COLO668 (cell line): ENCODE measurements around the gene ZNF606.
A peak's percentile ranks its signal among the peaks of the same experiment; 100 is the strongest.

Source experiments
- DNase-seq: peaks from one replicate; lab custom pipeline; 2025; ENCODE audit not compliant: unreplicated experiment; lab: John Stamatoyannopoulos, UW

The ZNF606 gene

DNA sequence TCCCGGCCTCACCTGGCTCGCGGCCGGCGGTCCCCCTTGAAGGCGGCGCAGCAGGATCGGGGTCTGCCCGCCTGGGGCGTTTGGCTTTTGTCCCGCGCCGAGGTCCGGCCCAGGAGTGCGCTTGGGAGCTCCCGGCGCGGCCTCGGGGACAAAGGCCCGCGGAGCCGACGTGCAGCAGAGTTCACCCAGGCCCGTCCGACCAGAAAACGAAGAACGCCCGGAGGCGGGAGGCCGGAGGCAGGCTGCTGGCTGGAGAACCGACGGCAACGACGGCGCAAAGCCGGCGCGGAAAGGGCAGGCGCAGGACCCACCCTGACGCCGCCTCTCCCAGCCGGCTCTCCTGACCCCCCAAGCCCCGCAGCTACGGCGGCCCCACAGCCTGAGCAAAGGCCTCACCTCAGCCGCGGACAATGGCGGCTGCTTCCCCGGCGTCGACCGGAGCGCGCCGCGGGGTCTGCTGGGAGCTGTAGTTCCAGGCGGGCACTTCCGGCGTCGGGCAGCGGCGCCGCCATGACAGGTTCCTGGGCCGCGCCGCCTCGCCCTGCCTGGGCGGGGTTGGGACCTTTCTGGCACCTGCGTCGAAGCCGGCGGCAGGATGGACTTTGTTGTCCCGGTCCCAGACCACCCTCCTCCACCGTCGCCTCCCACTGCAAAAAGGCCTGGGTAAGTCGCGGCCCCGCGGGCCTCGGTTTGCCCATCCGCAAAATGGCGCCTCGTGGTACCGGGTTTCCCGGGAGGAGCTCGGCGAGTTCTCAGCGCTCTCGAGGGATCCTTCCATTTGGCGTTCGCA, at the start of gene ZNF606:
TSS of gene ZNF606 (minus strand) at position 437 of the 790 bp plus-strand sequence. CDS start 1,501 bp downstream, outside the sequence.
- peak; percentile 94 for DNase-seq

DNA sequence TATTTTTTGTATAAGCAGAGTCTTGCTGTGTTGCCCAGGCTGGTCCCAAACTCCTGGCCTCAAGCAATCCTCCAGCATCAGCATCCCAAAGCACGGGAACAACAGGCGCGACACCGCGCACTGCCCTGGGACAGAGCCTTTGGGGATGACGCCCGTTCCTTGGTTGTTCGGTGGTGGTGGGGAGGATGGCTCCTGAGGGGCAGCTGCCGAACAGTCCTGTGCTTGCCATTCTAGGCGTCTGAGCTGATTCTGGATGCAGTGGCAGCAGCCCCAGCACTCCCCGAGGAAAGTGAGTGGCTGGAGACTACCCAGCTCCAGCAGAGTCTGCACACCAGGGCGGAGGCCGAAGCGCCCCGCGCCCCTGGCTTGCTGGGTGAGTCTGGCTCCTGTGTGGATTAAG, 49.6 kb upstream of the ZNF606 start:
- no peak for DNase-seq

DNA sequence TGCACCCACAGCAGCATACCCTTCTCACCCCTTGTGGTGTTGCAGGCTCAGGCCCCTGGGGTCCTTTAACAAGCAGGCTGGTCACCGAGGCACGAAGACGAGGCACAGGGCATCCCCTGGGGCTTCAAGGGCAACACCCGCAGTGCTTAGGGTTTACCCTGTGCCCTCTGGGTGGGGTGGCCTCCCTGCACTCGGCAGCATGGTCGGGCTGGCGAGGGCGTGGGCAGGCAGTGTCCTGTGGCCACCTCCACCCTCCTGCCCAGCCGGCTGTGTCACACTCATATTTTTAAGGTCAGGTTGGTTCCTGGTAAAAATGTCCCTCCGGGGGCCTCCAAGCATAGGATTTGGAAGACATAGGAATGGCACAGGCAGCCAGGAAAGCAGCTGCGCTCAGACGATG, 45.1 kb upstream of the ZNF606 start:
- no peak for DNase-seq

DNA sequence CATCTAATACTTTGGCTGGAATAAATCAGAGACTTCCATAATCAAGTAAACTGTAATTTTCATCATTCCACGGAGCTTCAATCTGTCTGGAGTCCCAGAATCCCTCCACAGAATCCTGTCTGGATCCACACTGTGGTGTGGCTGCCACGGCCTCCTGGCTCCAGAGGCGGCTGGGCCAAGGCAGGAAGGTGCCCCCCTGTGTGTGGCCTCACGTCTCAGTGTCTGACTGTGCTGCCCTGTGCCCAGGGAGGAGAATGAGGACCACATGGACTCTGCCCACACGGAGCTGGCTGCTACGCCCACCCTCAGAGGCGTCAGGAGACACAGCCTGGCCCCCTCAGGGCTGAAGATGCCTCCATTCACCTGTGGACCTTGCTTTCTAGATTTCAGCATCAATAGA, 44.2 kb upstream of the ZNF606 start:
- no peak for DNase-seq

DNA sequence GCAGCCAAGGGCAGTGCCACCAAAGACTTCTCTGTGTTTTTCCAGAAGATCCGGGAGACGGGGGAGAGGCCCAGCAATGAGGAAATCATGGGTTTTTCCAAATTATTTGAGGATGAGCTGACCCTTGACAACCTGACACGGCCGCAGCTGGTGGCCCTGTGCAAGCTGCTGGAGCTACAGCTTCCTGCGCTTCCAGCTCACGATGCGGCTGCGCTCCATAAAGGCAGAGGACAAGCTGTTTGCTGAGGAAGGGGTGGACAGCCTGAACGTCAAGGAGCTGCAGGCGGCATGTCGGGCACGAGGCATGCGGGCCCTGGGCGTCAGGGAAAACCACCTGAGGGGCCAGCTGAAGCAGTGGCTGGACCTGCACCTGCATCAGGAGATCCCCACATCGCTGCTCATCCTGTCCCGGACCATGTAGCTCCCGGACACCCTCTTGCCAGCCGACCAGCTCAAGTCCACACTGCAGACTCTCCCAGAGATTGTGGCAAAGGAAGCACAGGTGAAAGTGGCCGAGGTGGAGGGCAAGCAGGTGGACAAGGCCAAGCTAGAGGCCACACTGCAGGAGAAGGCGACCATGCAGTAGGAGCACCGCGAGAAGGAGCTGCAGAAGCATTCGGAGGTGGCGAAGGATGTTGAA, 42.9 kb upstream of the ZNF606 start:
- DNase-seq: no peak

DNA sequence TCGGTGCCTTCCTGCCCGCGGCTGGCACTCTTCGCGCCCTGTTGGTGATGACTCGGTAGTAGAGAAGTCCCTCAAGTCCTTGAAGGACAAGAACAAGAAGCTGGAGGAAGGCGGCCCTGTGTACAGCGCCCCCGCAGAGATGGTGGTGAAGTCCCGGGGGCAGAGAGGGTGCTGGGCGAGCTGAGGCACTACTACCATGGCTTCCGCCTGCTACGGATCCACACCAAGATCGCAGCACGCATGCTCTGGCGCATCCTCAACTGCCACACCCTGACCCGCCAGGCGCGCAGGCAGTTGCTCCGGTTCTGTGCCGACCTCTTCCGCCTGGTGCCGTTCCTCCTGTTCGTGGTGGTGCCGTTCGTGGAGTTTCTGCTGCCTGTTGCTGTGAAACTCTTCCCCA, 42.3 kb upstream of the ZNF606 start:
- DNase-seq: no peak

GRCh38 chr19:58044391-58044790, 41.8 kb upstream of the ZNF606 start:
- no peak for DNase-seq

- no peak for DNase-seq
Observed at GRCh38 chr19:58042495-58043340, 40.1 kb upstream of the ZNF606 start.

GRCh38 chr19:58040751-58041525, 38.3 kb upstream of the ZNF606 start:
- no peak for DNase-seq

DNA sequence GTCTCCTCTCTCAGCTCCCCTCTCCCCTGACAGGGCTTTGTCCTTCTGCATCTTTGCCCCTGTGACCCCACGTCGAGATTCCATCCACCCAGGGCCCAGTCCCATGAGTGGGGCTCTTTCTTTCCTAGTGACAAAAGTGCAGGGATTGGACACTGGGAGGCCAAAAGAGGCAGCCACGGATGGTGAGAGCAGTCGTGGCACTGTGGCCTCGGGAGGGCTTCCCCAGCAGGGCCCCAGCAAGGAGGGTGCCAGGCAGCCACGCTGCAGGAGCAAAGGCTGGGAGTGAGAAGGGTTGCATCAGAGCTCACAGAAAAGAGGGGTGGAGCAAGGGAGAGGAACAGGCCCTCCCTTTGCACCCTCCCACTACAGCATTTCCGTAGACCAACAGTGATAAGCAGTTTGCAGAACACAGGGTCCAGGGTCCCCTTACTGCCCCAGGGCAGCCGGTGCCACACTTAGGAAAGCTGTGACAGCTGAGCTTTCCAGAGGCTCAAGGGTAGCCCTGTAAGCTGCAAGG, 36.1 kb upstream of the ZNF606 start:
- DNase-seq: no peak

- DNase-seq: peak; percentile 39
Observed at GRCh38 chr19:58037927-58038687, 35.5 kb upstream of the ZNF606 start.

- no peak for DNase-seq
Observed at GRCh38 chr19:58035863-58036262, 33.2 kb upstream of the ZNF606 start.

DNA sequence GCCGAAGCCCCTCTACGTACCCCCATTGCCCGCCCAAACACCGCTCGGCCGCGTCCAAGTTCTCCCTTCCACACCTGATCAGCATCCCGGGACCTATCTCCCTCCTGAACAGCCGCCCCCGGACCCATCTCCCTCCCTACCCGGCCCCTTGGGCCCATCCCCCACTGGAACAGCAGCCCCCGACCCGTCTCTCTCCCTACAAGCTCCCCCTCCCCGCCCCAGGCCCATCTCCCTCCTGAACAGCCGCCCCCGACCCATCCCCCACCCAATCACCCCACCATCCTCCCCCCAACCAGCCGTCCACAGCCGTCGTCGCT, 31.8 kb upstream of the ZNF606 start:
- no peak for DNase-seq

- peak; percentile 89 for DNase-seq
Observed at GRCh38 chr19:58033741-58034476, 31.3 kb upstream of the ZNF606 start, which contains the start of gene ZSCAN1. Gene ZSCAN1, plus strand, starts transcription at chr19:58034025. Its CDS starts 3,812 bp downstream, at chr19:58037837.

DNA sequence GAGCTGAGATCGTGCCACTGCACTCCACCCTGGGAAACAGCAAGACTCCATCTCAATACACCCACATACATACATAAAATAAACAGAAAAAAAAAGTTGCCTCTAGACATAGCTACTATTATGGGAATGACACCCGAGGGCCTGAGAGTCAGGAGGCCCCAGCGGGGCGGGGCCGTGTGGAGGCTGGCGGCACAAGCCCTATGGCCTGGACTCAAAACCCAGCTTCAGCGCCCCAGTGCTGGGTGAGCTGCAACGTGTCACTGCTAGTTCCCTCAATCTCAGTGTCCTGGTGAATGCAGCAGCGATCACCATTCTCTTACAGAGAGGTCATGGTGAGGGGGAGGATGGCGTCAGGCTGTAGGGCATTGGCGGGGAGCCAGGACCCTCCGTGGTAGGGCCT, 22.0 kb upstream of the ZNF606 start:
- DNase-seq: no peak

- DNase-seq: no peak
Observed at GRCh38 chr19:58022283-58022660, 19.7 kb upstream of the ZNF606 start.

DNA sequence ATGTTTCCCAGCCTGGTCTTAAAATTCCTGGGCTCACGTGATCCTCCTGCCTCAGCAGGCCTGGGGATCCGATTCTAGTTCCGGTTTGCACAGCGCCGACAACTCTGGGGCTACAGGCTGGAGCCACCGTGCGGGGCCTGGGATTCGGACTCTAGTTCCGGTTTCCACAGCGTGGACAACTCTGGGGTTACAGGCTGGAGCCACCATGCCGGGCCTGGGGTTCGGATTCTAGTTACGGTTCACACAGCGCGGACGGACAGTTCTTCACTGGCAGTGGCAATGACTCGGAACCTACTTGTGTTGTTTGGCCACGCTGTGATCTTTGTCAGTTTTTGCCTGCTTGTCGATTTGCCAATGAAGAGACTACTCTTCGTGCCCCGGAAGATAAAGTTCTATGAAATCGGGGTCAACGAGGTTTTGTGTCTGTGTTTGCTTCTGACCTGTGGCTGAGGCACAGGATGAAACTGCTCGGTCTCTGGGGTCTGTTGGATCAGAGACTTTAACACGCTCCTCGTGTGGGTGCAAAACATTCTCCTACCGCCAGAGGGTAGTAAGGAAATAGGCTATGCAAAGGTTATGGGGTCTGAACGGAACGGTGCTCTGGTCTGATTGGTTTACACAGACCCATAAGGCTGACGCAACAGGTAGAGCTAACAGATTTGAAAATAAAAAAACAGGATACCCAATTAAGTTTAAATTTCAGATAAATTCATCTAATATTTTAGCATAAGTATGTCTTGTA, 19.1 kb upstream of the ZNF606 start:
- DNase-seq: peak; percentile 49

DNA sequence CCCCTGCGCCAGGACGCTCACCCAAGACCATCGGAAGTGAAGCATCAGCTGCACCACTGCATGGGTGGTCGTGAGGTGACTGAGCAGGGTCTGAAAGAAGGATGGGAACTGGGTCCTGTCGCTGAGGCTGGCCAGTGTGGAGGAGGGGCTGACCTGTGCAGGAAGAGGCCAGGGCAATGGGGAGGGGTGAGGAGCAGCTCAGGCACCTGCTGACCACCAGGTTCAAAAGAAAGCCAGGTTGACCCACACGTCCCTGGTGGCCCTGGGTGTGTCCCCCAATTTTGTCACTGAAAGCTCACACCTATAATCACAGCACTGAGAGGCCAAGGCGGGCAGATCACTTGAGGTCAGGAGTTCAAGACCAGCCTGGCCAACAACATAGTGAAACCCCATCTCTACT, 17.5 kb upstream of the ZNF606 start:
- DNase-seq: no peak

- no peak for DNase-seq
Observed at GRCh38 chr19:58014141-58014540, 11.5 kb upstream of the ZNF606 start.
